Loucy (cell line): ENCODE measurements around the gene LEMD1.

Experiments
- H2AFZ ChIP-seq: fragments of 200-600 bp; sonication (generic); 2 replicates; pipeline ENCODE4 v1.6.0; 2016; ENCODE audit warnings: antibody characterized with exemption, mild to moderate bottlenecking, low read length, moderate library complexity
- H3F3A ChIP-seq: fragments of 200-600 bp; 2 replicates; pipeline ENCODE4 v1.6.0; 2016; ENCODE audit warnings: antibody characterized with exemption, low read depth, mild to moderate bottlenecking
- H3K27me3 ChIP-seq: fragments of 200-600 bp; sonication (generic); 2 replicates; pipeline ENCODE4 v1.6.1; 2014; ENCODE audit warnings: low read length, mild to moderate bottlenecking; ENCODE audit not compliant: insufficient read depth, poor library complexity, severe bottlenecking
- H3K36me3 ChIP-seq: fragments of 200-600 bp; sonication (generic); 2 replicates; pipeline ENCODE4 v1.6.1; 2016; ENCODE audit warnings: low read length; ENCODE audit not compliant: insufficient read depth
- H3K4me1 ChIP-seq: fragments of 200-600 bp; sonication (generic); 2 replicates; pipeline ENCODE4 v1.5.1; 2014; ENCODE audit warnings: low read length, mild to moderate bottlenecking; ENCODE audit not compliant: insufficient read depth, poor library complexity, severe bottlenecking
- H3K4me2 ChIP-seq: fragments of 200-600 bp; sonication (generic); 2 replicates; pipeline ENCODE4 v1.6.0; 2014; ENCODE audit warnings: antibody characterized with exemption, low read length, low read depth, mild to moderate bottlenecking; ENCODE audit not compliant: poor library complexity, severe bottlenecking
- H3K4me3 ChIP-seq: fragments of 200-600 bp; sonication (generic); 2 replicates; pipeline ENCODE4 v1.5.1; 2014; ENCODE audit warnings: low read length, mild to moderate bottlenecking, mixed read lengths; ENCODE audit not compliant: poor library complexity, severe bottlenecking
- H3K79me2 ChIP-seq: fragments of 200-600 bp; sonication (generic); 2 replicates; pipeline ENCODE4 v1.6.1; 2014; ENCODE audit warnings: low read length; ENCODE audit not compliant: insufficient read depth
- H3K9ac ChIP-seq: fragments of 200-600 bp; sonication (generic); 2 replicates; pipeline ENCODE4 v1.6.0; 2014; ENCODE audit warnings: mild to moderate bottlenecking, low read depth, low read length, moderate library complexity; ENCODE audit not compliant: poor library complexity, severe bottlenecking
- H3K9me2 ChIP-seq: fragments of 200-600 bp; sonication (generic); replicated peaks from 2 replicates; pipeline ENCODE4 v1.6.1; 2016; ENCODE audit warnings: low read depth, low read length, mixed read lengths
- H3K9me3 ChIP-seq: fragments of 200-600 bp; sonication (generic); 2 replicates; pipeline ENCODE4 v1.6.1; 2014; ENCODE audit warnings: mild to moderate bottlenecking, antibody characterized with exemption, low read length, low read depth; ENCODE audit not compliant: insufficient read depth
- H4K20me1 ChIP-seq: fragments of 200-600 bp; sonication (generic); 2 replicates; pipeline ENCODE4 v1.6.0; 2014; ENCODE audit warnings: antibody characterized with exemption, low read length, mild to moderate bottlenecking; ENCODE audit not compliant: insufficient read depth, poor library complexity, severe bottlenecking
- CTCF ChIP-seq: fragments of 200-600 bp; sonication (generic); conservative IDR thresholded peaks from 2 replicates; pipeline ENCODE4 v1.5.1; 2014; ENCODE audit warnings: mild to moderate bottlenecking, antibody characterized with exemption, low read length
- EZH2phosphoT487 ChIP-seq: fragments of 200-600 bp; IDR thresholded peaks from 2 replicates; pipeline ENCODE4 v1.6.1; 2018; ENCODE audit warnings: antibody characterized with exemption, mild to moderate bottlenecking, moderate library complexity, borderline replicate concordance

Gene LEMD1

DNA sequence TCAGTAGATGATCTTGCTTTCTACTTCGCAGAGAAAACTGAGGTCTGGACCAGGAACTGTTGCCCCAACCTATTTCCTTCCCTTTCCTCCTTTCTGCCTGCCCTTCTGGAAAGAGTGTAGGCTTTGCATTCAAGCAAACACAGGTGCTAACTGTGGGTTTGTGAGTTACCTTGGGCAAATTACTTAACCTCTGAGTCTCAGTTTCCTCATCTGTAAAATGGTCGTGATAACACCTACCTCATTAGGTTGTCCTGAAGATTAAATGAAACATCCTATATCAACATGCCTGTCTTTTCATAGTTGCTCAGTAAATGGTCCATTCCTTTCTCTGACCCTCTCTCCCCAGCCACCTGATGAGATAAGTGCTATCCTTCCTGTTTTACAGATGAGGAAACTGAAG is 43.5 kb upstream of the LEMD1 start:
- H2AFZ ChIP-seq = no peak overlapping the region
- H3K27me3 ChIP-seq = no peaks in the 10 kb centered on the region
- no peak overlapping the region for H3K9ac ChIP-seq
- H3K9me3 ChIP-seq = no peaks in the 10 kb centered on the region
- H3K4me1 ChIP-seq = no peaks in the 10 kb centered on the region
- no peaks in the 10 kb centered on the region for H3K9me2 ChIP-seq
- no peaks in the 10 kb centered on the region for H3K79me2 ChIP-seq
- no peak overlapping the region for H3K4me3 ChIP-seq
- TF ChIP-seq EZH2phosphoT487 = no peak
- TF ChIP-seq CTCF = no peak
- no peaks in the 10 kb centered on the region for H3K36me3 ChIP-seq
- H3F3A ChIP-seq = no peaks in the 10 kb centered on the region
- no peak overlapping the region for H3K4me2 ChIP-seq
- H4K20me1 ChIP-seq = no peaks in the 10 kb centered on the region

- H3K4me2 ChIP-seq = no peak overlapping the region
- no peaks in the 10 kb centered on the region for H3F3A ChIP-seq
- no peaks in the 10 kb centered on the region for H4K20me1 ChIP-seq
- no peaks in the 10 kb centered on the region for H3K36me3 ChIP-seq
- no peak overlapping the region for H3K4me3 ChIP-seq
- no peak overlapping the region for H3K9ac ChIP-seq
- H3K27me3 ChIP-seq = no peaks in the 10 kb centered on the region
- H3K9me3 ChIP-seq = no peaks in the 10 kb centered on the region
- H2AFZ ChIP-seq = no peak overlapping the region
- H3K4me1 ChIP-seq = no peaks in the 10 kb centered on the region
- TF ChIP-seq CTCF (no peak), EZH2phosphoT487 (no peak)
- H3K9me2 ChIP-seq = no peaks in the 10 kb centered on the region
- H3K79me2 ChIP-seq = no peaks in the 10 kb centered on the region
These were observed 37.1 kb upstream of the LEMD1 start for GRCh38 chr1:205458777-205459566.

GRCh38 chr1:205456868-205457745 is 35.3 kb upstream of the LEMD1 start:
- Histone ChIP-seq H3K4me2 (no peak overlapping the region), H4K20me1 (no peaks in the 10 kb centered on the region), H3K27me3 (no peaks in the 10 kb centered on the region), H3K4me1 (no peaks in the 10 kb centered on the region), H3K9ac (no peak overlapping the region), H3F3A (no peaks in the 10 kb centered on the region), H3K4me3 (no peak overlapping the region), H2AFZ (no peak overlapping the region), H3K36me3 (no peaks in the 10 kb centered on the region), H3K9me3 (no peaks in the 10 kb centered on the region), H3K9me2 (no peaks in the 10 kb centered on the region), H3K79me2 (no peaks in the 10 kb centered on the region)
- no peak for TF ChIP-seq CTCF
- no peak for TF ChIP-seq EZH2phosphoT487
